Activated CD4-positive, alpha-beta T cell treated with anti-CD3 and anti-CD28 coated beads, Interleukin-2, amount 50 U/mL, for 1 hour (primary cell): ENCODE results near the gene MAJIN.
A peak's percentile ranks its signal among the peaks of the same experiment; 100 is the strongest.

Experiments
- DNase-seq: peaks from one replicate; pipeline ENCODE4 v3.0.0-alpha.2; 2020

Gene MAJIN

DNA sequence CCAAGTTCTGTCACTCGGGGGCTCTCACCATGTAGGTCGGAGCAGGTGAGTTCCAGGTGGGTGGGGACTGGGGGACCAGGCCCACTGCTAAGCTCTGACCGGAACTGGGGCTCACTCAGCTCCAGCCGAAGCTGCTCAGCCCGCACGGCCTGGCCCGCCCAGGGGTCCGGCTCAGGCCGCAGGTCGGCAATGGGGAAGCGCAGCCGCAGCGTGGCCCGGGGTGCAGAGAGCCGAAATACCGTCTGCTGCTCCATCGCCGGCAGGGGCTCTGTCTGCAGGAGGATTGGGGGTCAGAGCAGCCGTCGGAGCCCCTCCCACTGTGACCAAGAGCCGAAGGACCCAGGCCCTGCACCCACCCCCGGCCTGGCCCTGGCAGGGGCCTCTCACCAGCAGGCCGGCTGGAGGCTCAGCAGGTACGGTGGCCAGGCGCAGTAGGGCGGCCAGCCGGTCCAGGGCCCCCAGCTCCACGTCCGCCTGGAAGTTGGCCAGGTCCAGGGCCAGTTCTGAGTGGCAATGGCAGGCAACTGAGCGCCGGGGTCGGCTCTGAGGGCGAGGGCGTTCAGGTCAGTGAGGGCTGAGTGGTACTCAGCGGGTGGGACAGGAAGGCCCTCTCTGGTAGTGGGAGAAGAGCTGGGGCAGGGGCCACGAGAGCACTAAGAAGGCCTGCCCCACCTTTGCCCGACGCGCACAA, 62.1 kb downstream of the MAJIN start:
- DNase-seq, result no peak

- no peak for DNase-seq
Measured at GRCh38 chr11:64908766-64909165, 63.1 kb downstream of the MAJIN start.

DNA sequence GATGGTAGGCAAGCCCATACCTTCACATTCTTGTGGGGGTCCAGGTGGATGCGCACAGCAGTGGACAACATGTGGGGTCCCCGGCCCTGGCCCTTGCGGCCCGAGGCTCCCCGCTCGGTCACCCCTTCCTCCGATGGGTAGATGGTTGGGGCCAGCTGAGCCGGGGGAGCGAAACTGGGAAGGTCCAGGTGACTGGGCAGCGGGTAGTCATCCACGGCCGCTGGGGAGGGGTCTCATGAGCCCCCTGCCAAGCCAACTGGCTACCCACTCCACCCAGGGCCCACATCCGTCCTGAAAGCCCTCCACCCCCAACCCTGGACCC, 65.6 kb downstream of the MAJIN start:
- no peak for DNase-seq

- DNase-seq, result no peak
Measured at GRCh38 chr11:64905516-64906313, 66.2 kb downstream of the MAJIN start.

GRCh38 chr11:64903291-64903833, 68.5 kb downstream of the MAJIN start:
- no peak for DNase-seq

DNA sequence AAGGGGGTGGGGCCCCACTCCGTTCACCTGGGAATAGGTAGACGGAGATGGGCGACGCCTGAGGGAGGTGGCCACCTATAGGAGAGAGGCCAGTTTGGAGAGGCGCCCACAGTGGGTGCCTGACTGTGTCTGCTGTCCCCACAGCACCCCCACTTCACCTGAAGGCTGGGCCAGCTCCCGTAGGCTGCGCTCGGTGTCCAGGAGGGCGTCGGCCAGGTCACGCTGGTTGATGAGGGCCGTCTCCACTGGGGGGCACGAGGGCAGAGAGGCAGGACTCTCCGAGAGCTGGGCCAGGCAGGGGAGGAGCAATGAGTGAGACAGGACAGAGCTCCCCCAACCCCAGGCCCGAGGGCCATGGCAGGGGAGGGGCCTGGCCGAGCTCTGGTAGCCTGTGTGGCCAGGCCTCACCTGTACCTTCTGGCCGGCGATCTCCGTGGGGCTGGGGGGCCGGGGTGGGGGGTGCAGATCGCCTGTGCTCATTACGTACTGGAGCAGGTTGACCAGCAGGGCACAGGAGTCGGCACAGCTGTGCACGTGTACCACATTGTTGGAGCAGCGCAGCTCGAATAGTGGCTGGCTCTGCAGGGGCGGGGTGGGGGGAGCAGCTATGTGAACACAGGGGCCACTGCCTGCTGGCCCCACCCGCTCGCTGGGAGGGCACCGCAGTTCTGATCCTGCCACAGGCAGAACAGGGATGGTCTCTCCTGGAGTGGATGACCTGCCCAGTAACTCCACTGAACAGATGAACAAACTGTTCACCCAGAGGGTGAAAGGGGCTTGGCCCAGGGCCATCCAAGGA, 69.6 kb downstream of the MAJIN start:
- DNase-seq, result no peak

DNA sequence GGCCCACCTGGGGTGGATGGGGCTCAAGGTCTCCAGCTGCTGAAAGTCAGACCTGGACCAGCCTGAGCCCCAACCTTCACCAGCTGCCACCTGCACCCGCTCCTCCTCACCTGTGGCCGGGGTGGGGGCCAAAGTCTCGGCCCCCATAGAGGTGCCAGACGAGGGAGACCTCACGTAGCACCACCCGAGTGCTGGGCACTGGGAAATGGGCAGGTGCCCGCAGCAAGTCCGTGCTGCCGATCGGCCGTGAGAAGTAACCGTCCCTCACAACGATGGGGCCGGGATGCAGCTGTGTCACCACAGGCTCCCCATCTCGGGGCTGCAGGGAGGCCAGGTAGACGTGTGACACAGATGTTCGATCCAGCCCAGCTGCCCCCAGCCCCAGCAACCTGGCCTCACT, 71.1 kb downstream of the MAJIN start:
- no peak for DNase-seq

DNA sequence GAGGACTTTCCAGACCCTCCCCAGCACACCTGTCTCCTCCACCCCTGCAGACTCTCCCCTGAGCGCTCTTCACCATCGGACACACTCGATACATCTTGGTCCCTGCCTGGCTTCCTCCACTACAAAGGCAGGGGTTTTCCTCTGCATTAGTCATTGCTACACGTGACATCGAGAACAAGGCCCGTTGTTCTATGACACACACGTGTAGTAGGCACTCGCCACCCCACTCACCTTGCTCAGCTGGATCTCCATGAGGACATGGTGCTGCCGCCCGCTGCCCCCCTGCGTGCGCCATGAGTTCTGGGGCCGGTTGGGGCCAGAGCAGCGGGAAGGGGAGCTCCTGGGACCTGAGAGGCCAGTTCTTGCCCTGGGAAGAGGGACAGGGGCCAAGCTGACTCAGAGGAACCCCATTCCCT, 71.6 kb downstream of the MAJIN start:
- peak; percentile 64 for DNase-seq

DNA sequence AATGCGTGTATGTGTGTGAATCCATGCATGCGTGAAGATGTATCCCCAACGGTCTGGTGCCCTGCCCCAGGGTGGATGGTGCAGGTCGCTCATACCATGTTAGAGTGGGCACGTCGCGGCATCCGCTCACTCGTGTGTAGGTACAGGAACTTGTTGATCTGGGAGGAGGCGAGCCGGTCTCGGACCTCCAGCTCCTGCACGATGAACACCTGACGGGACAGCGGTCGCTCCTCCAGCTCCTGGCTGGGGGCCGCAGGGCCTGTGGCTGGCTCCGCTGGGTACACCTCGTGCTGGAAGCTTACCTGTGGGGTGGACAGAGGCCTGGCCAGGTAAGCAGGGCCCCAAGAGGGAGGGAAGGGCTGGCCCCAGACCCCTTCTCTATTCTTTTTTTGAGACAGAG, 73.4 kb downstream of the MAJIN start:
- DNase-seq, result no peak

DNA sequence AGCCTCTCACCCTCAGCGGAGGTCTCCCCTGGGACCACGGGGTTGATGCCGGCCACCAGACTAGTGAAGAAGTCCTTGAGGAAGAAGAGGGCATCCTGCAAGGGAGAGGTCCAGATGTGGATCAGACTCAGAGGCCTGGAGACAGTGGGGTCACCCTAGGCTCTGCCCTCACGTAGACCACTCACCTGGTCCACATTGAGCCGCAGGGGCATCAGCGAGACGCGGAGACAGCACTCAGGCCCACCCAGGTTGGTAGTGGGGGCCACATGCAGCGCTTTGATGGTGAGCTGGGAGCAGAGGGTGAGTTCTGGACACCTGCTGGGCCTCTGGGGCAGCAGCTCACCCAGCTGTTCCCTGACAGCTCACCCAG, 73.8 kb downstream of the MAJIN start:
- no peak for DNase-seq

GRCh38 chr11:64897381-64898075, 74.4 kb downstream of the MAJIN start:
- DNase-seq, result no peak

DNA sequence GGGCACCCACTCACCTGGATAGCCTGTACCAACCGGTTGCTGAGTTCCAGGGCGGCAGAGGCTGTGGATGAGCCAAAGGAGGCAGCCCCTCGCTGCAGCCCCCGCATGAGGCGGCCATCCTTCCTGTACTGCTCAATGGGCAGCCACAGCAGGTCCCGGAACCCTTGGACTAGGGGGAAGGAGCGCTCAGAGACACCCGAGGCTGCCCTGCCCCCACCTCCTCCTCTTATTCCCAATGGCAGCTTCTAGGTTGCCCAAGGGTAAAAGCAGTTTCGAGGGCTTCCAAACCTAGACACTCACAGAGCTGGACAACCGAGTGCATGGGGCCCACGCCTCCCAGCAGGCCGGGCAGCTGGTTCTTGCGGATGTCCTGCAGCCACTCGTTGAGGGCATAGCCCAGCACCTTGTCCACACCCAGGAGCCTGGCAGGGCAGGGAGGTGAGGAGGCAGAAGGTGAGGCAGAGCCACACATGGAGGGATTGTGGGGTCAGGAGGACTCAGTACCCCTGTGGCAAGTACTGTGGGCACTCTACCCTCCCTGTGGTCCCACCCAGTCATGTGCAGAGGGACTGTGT, 75.4 kb downstream of the MAJIN start:
- no peak for DNase-seq

- no peak for DNase-seq
Measured at GRCh38 chr11:64894812-64895452, 77.0 kb downstream of the MAJIN start.

GRCh38 chr11:64894070-64894811, 77.7 kb downstream of the MAJIN start:
- peak; percentile 93 for DNase-seq

DNA sequence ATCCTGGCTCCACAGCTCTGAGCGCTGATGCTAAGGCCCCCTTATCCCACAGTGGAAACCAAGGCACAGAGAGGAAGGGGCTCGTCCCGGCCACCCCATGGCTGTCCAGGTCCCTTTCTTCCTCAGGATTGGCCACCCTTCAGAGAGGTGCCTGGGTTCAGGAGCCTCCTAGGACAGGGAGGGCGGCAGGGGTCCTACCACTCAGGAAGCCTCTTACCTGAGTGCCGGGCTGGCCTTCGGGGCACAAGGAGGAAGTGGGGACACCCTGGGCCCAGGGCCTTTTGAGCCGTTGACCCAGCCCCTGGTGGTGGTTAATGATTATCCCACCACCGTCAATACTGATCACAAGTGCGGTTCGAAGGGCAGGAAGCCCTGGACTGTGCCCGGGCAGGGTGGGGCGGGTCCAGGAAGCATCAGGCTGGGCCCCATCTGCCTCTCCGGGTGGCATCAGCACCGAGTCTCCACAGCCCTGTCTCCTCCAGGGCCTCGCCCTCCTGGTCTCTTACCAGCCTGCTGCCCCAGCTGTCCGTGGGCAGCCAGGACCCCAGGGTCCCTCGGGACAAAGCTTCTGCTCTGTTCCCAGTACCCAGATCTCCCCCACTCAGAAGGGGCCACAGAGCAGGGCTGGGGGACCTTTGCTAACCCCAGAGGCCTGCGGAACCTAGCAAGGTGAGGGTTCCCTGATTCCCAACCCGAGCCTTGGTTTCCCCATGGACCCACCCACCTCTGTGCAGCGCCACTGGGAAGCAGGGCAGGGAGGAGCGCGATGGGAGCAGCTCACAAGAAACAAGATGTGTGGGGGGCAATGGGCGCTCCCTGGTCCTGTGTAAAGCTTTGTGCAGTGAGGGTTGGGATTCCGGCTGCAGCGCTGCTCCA, 78.5 kb downstream of the MAJIN start:
- no peak for DNase-seq

- no peak for DNase-seq
Measured at GRCh38 chr11:64892838-64893193, 79.1 kb downstream of the MAJIN start.

- no peak for DNase-seq
Measured at GRCh38 chr11:64892411-64892831, 79.5 kb downstream of the MAJIN start.

- no peak for DNase-seq
Measured at GRCh38 chr11:64891880-64892279, 80.0 kb downstream of the MAJIN start.

GRCh38 chr11:64891215-64891848, 80.6 kb downstream of the MAJIN start:
- no peak for DNase-seq

GRCh38 chr11:64890522-64890939, 81.4 kb downstream of the MAJIN start:
- no peak for DNase-seq
